Heart left ventricle (tissue), 16 donors: ENCODE results near the gene SLC39A11. TPM values are rescaled to one million over a fixed set of nuclear protein-coding genes. Genes with fewer than 3 reads are reported as not detected.

Source experiments
- ATAC-seq, 4 donors: fragments of 200-7000 bp; cut with Tn5 transposase; one replicate each; pipeline ENCODE4 v1.9.1; 2020 to 2022; ENCODE audit warnings: moderate library complexity in 4 of 4, mild to moderate bottlenecking in 3 of 4, moderate number of reproducible peaks in 1 of 4
- DNase-seq, 5 donors: peaks; one replicate each; pipeline ENCODE4 v3.0.0-alpha.2; 2020
- H3K27ac ChIP-seq, 12 donors: fragments of 200-600 bp; sonication (generic) in 4 of 12; one replicate each; pipeline versions ENCODE4 v1.5.0 to v1.8.0; 2016 to 2022; ENCODE audit warnings: mild to moderate bottlenecking in 2 of 12
- H3K27me3 ChIP-seq, 9 donors: fragments of 200-600 bp; sonication (generic) in 2 of 9; one replicate each; pipeline versions ENCODE4 v1.5.1 to v1.8.0; 2016 to 2022; ENCODE audit warnings: mild to moderate bottlenecking in 3 of 9
- H3K36me3 ChIP-seq, 9 donors: fragments of 200-600 bp; sonication (generic) in 2 of 9; one replicate each; pipeline versions ENCODE4 v1.5.0 to v1.8.0; 2018 to 2022; ENCODE audit warnings: mild to moderate bottlenecking in 2 of 9
- H3K4me1 ChIP-seq, 12 donors: fragments of 200-600 bp; sonication (generic) in 4 of 12; one replicate each; pipeline versions ENCODE4 v1.5.0 to v1.8.0; 2016 to 2022; ENCODE audit warnings: mild to moderate bottlenecking in 3 of 12
- H3K4me3 ChIP-seq, 12 donors: fragments of 200-600 bp; sonication (generic) in 4 of 12; one replicate each; pipeline versions ENCODE4 v1.5.0 to v1.8.0; 2017 to 2022; ENCODE audit warnings: mild to moderate bottlenecking in 9 of 12, moderate library complexity in 4 of 12
- H3K9me3 ChIP-seq, 12 donors: fragments of 200-600 bp; sonication (generic) in 4 of 12; one replicate each; pipeline versions ENCODE4 v1.5.0 to v1.8.0; 2016 to 2022; ENCODE audit warnings: mild to moderate bottlenecking in 1 of 12
- CTCF ChIP-seq, 12 donors: fragments of 200-600 bp; sonication (generic) in 4 of 12; IDR thresholded peaks; one replicate each; pipeline versions ENCODE4 v1.5.0 to v1.8.0; 2018 to 2022; ENCODE audit warnings: antibody characterized with exemption in 12 of 12, mild to moderate bottlenecking in 5 of 12
- POLR2A ChIP-seq, 2 donors: fragments of 450-650 bp; IDR thresholded peaks; one replicate each; pipeline ENCODE4 v1.6.1; 2017; ENCODE audit warnings: antibody characterized with exemption in 2 of 2, mild to moderate bottlenecking in 2 of 2, moderate library complexity in 2 of 2
- WGBS, 4 donors: extraction: QIAGEN DNeasy Blood & Tissue Kit in 2 of 4; methylation state at CpG; one replicate each; pipeline versions ENCODE4 v1.1.5 to v1.1.7; 2013 to 2018; 5-methylcytosine and 5-hydroxymethylcytosine counted together
- intact Hi-C, 10 donors: fragments of 100-400 bp; cut with DNase I; formaldehyde crosslinking; loops; one replicate each; pipeline versions ENCODE4 v1.11.1 to v1.14.2; 2022
- polyA plus RNA-seq, 2 donors: library from polyadenylated mRNA; stranded (reverse); fragments of 200-250 nt; gene quantifications; one replicate each; pipeline ENCODE4 v1.2.3, GENCODE V29; 2013
- total RNA-seq, 9 donors: library from RNA; depleted of rRNA in 2 of 9; stranded (reverse); fragments of >200 nt in 2 of 9; fragmentation: NEBNext Ultra II Directional in 3 of 9; extraction: Animal tissue kit (Norgen Biotek cat#: 25700) in 3 of 9; gene quantifications; one replicate each; pipeline versions ENCODE4 v1.1.0 to v1.2.4, GENCODE V29; 2016 to 2023
- donor health status: ischemic (EF 13 %, LVEDD 7.1; RV severe dilation, severe dysfunction).
- donor health status: healthy with polysubstance abuse.
- donor health status: DM: no; HTN: yes; CAD: no.
- donor health status: DM: no; HTN: no; CAD: no.
- donor health status: ischemic (EF 25% LVEDD 6.9; RV normal size, moderate dysfunction).
- donor health status: ischemic (EF 25% LVEDD 5.7; RV mildly dilated, moderate dysfunction).
- donor health status: healthy.
- donor health status: DM: yes; HTN: yes; CAD: no.
- donor health status: ischemic (EF 35%, LVEDD 5.7; RV mildly dilated, moderate dysfunction).
- donor health status: nonischemic (EF 11% LVEDD 7.7; RV severe dilation, severe dysfunction).
- donor health status: DM: yes; HTN: yes; CAD: no.
- donor health status: PGD.
- donor health status: ischemic (EF 29% LVEDD 5.4; RV normal size, mild dysfunction).
- donor health status: nonischemic (EF 23%, LVEDD 6.1; RV moderate dilation, normal function).

Gene SLC39A11
- total and polyA plus RNA-seq, 11 donors, result 2.5 to 23.3 (median 8.4) TPM

- H3K4me3 ChIP-seq, result no peak overlapping the region
- intact Hi-C loops, result loop anchor here in 1 of 10 donors (10.0 kb wide), 1 partner anchor 272 kb away; no protein-coding TSS in a partner anchor
- H3K9me3 ChIP-seq, result peaks cover 0 to 30% (median 15%) of the 10 kb centered on the region in 12 donors
- TF ChIP-seq CTCF (IDR thresholded peaks at IDR 0.05) (no peak), POLR2A (IDR thresholded peaks at IDR 0.05) (no peak)
- DNase-seq, result no peak
- no peaks in the 10 kb centered on the region for H3K4me1 ChIP-seq
- 74 to 83% (median 78%) methylated on average over 4 of the region's 4 CpGs for WGBS, 4 donors
- H3K27me3 ChIP-seq, result no peaks in the 10 kb centered on the region
- H3K36me3 ChIP-seq, result peaks cover 0 to 7% (median 0%) of the 10 kb centered on the region in 9 donors
- ATAC-seq, result no peak
- H3K27ac ChIP-seq, result no peak overlapping the region
Measured at GRCh38 chr17:72882426-72882825, 210.1 kb downstream of the SLC39A11 start.

- WGBS, 4 donors, result 89 to 95% (median 92%) methylated on average over 2 of the region's 2 CpGs
- intact Hi-C loops, result loop anchor here in 1 of 10 donors (10.0 kb wide), 1 partner anchor 275 kb away; no protein-coding TSS in a partner anchor
Measured at GRCh38 chr17:72879877-72880276, 212.6 kb downstream of the SLC39A11 start.

GRCh38 chr17:72878975-72879660 is 213.4 kb downstream of the SLC39A11 start:
- no peaks in the 10 kb centered on the region for H3K27me3 ChIP-seq
- peaks cover 0 to 43% (median 21%) of the 10 kb centered on the region in 12 donors for H3K9me3 ChIP-seq
- intact Hi-C loops, result no loop called here
- 80 to 94% (median 90%) methylated on average over 6 of the region's 6 CpGs for WGBS, 4 donors
- ATAC-seq (no peak), DNase-seq (no peak)
- no peak overlapping the region for H3K4me3 ChIP-seq
- no peaks in the 10 kb centered on the region for H3K4me1 ChIP-seq
- peaks cover 0 to 7% (median 0%) of the 10 kb centered on the region in 9 donors for H3K36me3 ChIP-seq
- no peak for TF ChIP-seq POLR2A (IDR thresholded peaks at IDR 0.05)
- no peak for TF ChIP-seq CTCF (IDR thresholded peaks at IDR 0.05)
- no peak overlapping the region for H3K27ac ChIP-seq

More at GRCh38 chr17:72879877-72880276, 212.6 kb downstream of the SLC39A11 start:
- Histone ChIP-seq H3K9me3 (peaks cover 0 to 43% (median 21%) of the 10 kb centered on the region in 12 donors), H3K4me3 (no peak overlapping the region), H3K27ac (no peak overlapping the region), H3K27me3 (no peaks in the 10 kb centered on the region), H3K36me3 (peaks cover 0 to 7% (median 0%) of the 10 kb centered on the region in 9 donors), H3K4me1 (no peaks in the 10 kb centered on the region)
- TF ChIP-seq POLR2A (IDR thresholded peaks at IDR 0.05) (no peak), CTCF (IDR thresholded peaks at IDR 0.05) (no peak)
- DNase-seq (no peak), ATAC-seq (no peak)

- TF ChIP-seq CTCF (IDR thresholded peaks at IDR 0.05) (no peak), POLR2A (IDR thresholded peaks at IDR 0.05) (no peak)
- no peak for ATAC-seq
- Histone ChIP-seq H3K27ac (no peak overlapping the region), H3K36me3 (peaks cover 0 to 7% (median 0%) of the 10 kb centered on the region in 9 donors), H3K4me1 (no peaks in the 10 kb centered on the region), H3K9me3 (peaks cover 0 to 43% (median 21%) of the 10 kb centered on the region in 12 donors), H3K27me3 (no peaks in the 10 kb centered on the region), H3K4me3 (no peak overlapping the region)
- DNase-seq, result no peak
- intact Hi-C loops, result no loop called here
- 96 to 98% (median 96%) methylated on average over 8 of the region's 8 CpGs for WGBS, 4 donors
Measured at GRCh38 chr17:72877348-72877747, 215.1 kb downstream of the SLC39A11 start.
